ENCODE measurements around the gene TMEM178A.

GRCh38 chr2:39664232-39664887, 1.4 kb upstream of the TMEM178A start:
- TF ChIP-seq POLR2A (IDR thresholded peaks at IDR 0.05) (no peak), CTCF (IDR thresholded peaks at IDR 0.05) (no peak)
